ENCODE results near the gene MYO18A.
"Not testable (repeated sequence)": the region's sequence is repeated elsewhere in the genome, so short reads cannot be mapped to it uniquely, and the experiment has no call there.

MYO18A gene

DNA sequence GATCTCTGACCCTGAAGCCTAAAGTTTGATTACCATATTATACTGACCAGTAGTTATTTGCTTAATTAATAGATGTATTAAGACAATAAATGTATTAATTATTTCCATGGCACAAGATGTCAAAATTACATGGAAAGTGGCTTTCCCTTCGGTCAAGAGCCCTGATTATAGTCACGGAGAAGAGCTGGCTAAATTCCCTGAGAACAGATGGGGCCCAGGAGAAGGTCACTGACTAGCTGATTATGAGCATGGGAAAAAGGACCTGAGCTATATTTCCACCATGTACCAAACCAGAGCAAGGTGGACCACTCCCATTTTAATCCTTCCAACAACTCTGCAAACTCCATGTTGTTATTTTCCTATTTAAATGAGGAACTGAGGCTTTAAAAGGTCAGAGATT lies 12.9 kb upstream of the MYO18A start:
- no peak for DNase-seq

GRCh38 chr17:29190592-29191207 lies 10.5 kb upstream of the MYO18A start:
- DNase-seq: no peak

GRCh38 chr17:29190039-29190438 lies 9.8 kb upstream of the MYO18A start:
- no peak for DNase-seq

DNA sequence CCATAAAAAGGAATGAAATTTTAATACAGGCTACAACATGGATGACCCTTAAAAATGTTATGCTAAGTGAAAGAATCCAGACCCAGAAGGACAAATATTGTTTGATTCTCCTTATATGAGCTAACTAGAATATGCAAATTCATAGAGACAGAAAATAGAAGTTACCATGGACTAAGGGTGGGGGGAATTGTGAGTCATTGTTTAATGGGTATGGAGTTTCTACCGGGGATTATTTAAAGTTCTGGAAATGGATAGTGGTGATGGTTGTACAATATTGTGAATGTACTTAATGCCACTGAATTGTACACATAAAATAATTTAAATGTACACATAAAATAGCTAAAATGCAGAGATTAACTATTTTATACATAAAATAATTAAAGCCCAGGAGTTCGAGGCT lies 9.2 kb upstream of the MYO18A start:
- no peak for DNase-seq

DNA sequence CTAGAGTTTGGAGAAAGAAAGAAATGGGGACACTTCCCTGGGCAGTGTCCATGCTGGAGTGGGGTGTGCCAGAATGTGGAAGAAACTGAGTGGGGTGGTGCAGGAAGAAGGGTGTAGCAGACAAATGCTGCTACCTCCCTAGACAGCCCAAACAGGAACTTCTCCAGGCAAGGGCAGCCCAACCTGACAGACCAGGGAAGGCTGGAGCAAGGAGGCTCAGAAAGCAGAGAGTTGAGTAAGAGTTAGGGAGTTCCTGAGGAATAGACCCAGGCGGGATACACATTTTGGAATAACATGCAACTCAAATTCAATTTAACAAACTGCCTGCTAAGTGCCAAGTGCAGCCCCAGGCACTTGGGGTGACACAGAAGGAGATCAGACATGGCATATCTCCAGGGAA lies 1.0 kb upstream of the MYO18A start:
- DNase-seq: no peak

DNA sequence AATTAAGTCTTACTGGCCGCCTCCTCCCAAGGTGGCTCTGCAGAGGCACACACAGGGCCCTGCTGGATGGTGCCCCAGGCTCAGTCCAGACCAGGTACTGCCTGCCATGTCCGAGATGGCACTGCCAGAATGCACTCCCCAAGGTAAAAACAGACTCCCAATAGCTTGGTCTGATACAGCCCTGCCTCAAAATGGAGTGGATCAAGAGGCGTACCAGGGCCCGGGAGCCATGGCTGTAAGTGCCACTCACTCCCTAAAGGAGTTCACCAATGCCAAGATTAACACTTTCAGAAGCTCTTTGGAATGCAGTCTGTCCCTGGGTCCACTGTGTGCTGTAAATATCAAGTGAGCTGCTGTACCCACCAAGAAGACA lies 576 bp upstream of the MYO18A start:
- no peak for DNase-seq

DNA sequence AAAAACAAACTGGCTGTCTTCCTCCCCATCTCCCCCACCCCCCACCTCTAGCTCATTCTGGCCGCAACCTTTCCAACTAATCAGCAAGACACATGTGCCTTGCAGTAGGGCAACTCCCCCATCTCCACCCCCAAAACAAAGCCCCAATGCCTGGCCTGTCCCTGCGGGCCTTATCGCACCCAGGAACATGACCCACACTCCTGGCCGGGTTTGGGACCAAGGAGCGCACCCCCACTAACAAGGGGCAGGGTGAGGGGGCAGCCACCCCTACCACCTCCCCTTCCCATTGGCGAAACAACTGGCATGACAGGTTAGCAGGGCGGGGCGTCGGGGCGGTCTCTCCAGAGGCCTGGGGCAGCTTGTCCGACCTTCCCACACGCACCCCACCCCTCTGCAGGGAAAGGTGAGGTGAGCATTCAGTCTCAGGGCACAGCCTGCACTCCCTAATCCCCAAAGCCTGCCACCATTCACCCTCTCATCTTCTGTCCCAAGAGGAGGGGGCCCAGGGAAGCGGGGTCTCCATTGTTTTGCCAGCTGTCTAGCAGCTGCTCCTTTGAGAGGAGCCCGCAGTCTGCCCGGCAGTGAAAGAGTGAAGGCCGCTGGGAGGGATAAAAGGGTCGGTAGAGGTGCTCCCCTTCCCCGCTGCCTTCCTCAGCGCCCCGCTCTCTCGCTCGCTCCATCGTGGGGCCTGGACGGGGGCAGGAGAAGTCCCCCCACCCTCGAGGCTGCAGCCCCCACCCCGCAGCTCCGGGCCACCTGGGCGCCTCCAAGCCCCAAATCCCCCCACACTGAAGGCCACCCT lies 765 bp downstream of the MYO18A start:
- no peak for DNase-seq

- no peak for DNase-seq
These were observed 1.4 kb downstream of the MYO18A start for GRCh38 chr17:29178750-29179231.

GRCh38 chr17:29177871-29178749 lies 2.1 kb downstream of the MYO18A start:
- DNase-seq: no peak

DNA sequence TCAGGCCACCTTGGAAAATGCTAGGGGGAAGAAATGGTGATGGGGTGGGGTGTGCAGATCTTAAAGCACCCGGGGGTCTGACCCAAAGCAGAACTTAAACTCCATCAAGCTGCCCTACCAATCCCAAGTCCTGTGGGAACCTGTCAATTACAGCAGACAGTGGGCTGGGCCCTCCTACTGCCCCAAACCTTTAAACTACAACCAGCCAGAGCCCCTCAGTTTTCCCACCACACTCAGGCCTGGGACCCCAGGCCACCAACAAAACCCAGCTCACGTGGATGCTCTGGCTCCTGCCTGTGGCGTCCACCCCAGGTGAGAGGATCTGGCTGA lies 2.7 kb downstream of the MYO18A start:
- no peak for DNase-seq

DNA sequence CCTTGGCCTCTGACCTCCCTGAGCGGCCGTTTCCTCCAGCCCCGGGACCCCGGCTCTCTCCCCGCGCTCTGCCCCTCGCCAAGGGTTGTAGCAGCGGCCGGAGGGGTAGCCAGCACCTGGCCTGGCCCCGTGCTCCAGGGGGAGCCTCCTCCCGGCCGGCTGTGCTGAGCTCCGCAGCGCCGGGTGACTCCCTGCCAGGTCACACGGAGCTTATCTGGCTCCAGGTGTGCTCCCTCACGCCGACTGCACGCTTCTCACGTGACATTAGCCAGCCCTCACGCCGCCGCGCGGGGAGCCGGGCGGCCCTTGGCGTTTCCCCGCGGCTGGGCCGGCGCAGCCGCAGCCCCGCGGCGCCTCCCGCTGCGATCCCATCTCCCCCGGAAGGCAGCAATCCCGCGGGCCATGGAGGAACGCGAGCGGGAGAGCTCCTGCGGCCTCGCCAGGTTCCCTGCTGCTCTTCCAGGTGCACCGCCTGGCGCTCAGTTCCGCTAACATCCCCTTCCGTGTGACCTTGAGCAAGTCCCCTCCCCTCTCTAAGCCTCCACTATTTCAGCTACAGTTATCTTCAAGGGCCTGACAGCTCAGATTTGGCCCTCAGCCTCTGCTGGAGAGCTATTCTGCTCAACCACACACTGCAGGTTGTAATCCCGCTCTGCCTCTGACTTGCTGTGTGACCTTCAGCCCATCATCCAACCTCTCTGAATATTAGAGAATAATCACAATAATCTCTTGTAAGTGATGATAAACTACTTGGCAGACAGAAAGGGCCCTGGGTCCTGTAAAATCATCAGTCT lies 3.4 kb downstream of the MYO18A start:
- peak; percentile 70 for DNase-seq

DNA sequence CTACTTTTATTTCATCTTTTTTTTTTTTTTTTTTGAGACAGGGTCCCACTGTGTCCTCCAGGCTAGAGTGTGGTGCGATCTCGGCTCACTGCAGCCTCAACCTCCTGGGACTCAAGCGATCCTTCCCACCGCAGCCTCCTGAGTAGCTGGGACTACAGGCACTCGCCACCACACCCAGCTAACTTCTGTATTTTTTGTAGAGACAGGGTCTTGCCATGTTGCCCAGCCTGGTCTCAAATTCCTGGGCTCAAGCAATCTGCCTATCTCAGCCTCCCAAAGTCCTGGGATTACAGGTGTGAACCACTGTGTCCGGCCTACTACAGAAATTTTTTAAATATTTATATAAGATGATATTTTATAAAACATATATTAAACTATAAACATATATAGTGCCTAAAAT lies 4.8 kb downstream of the MYO18A start:
- no peak for DNase-seq

- DNase-seq: no peak
These were observed 7.6 kb downstream of the MYO18A start for GRCh38 chr17:29172589-29172988.

DNA sequence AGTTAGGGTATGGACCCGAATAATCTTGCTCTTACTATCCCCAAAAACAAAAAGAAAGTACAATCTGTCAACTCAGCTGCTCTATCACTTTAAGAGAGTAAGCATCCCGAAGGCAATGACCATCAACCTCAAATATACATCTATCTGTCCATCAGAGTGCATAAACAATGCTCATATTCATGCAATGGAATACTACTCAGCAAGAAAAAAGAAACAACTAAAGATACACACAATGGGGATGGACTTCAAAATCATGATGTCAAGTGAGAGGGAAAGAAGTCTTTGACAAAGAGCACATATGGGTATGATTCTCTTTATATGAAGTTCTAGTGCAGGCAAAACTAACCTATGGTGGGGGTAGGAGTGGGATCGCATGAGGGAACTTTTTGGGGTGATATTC lies 9.5 kb downstream of the MYO18A start:
- DNase-seq: no peak

DNA sequence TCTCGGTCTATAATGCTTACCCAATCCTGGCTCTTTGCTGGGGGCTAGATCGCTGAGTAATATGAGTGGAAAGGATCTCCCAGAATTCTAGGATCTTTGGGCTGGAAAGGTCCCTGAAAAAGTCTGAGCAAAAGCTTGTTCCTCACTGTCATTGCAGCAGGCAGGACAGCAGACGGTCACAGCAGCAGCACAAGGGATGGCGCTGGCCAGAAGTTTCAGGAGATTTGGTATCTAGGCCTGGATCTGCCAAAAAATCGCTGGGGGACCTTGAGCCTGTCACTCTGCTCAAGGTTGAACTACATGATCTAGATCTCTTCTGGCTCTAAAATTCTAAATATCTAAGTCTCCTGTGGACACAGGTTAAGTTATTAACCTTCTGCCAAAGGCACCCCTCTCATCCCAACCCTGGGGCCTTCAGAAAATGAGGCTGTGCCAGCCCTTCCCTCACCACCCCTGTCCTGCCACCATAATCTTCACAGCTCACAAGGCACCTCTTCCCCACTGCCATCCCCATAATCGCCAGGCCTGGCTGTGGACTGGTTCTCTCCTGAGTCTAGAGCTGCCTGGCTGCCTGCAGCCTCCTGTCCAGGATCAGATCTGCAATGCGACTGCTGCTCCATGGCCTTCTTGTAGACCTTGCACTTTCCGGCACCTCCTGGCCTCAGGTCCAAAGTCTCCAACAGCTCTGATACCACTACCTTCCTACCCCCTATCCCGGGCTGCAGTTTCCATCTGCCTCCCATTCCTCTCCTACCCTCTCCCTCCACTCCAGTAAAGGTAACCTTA lies 10.2 kb downstream of the MYO18A start:
- no peak for DNase-seq

GRCh38 chr17:29168759-29169126 lies 11.5 kb downstream of the MYO18A start:
- DNase-seq: not testable (repeated sequence)

DNA sequence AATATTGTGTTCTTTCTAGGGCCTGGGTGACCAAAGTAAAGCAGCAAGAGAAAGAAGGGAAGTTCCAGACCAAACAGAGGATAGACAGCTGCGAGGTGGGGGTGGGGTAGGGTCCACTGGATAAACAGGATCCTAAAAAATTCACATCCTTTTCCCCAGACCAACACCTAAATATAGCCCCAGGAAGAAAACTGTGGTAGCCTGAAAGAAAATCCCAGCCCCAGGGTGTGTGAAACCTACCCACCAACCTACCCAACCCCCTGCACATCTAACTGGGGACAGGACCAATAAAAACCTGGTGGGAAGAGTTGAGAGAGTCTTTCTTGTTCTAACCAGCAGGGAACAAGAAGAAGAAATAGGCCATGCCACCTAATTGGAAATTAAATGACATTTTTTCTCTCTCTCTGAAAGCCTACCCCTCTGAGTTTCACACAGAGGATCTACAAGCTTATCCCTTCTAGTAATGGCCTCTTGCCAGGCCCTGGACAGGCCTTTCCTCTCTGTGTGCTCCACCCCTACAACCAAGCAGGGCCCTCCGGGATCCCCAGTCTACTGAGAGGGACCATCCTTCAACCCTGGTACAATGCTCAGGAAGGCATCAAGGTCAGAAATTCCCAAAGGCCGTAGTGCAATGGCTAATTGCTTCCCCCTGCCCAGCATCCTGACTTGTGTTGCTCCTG lies 12.0 kb downstream of the MYO18A start:
- no peak for DNase-seq

- no peak for DNase-seq
These were observed 12.7 kb downstream of the MYO18A start for GRCh38 chr17:29167393-29168078.

- no peak for DNase-seq
These were observed 13.7 kb downstream of the MYO18A start for GRCh38 chr17:29166507-29166887.

- no peak for DNase-seq
These were observed 14.2 kb downstream of the MYO18A start for GRCh38 chr17:29165800-29166506.

Measured in activated CD4-positive, alpha-beta T cell treated with anti-CD3 and anti-CD28 coated beads for 48 hours (primary cell).